Astrocyte (in vitro differentiated cells and primary cell): ENCODE data around the gene SLX4. TPM values are rescaled to one million over a fixed set of nuclear protein-coding genes. Genes with fewer than 3 reads are reported as not detected.

Source experiments
- DNase-seq: peaks from one replicate; pipeline ENCODE4 v3.0.0-alpha.2; 2010; ENCODE audit warnings: low read depth
- FAIRE-seq: peaks from 2 replicates; lab custom pipeline; 2011; peaks lifted over from hg19 to GRCh38; lab: Jason Lieb, UNC
- H2AFZ ChIP-seq: 2 replicates; pipeline ENCODE4 v1.6.0; 2012; ENCODE audit warnings: low read depth, low read length, inconsistent platforms
- H3K27ac ChIP-seq: 2 replicates; pipeline ENCODE4 v1.5.1; 2011; ENCODE audit warnings: low read depth, low read length, inconsistent platforms
- H3K27me3 ChIP-seq: 2 replicates; pipeline ENCODE4 v1.6.0; 2011; ENCODE audit warnings: low read length, inconsistent platforms; ENCODE audit not compliant: insufficient read depth
- H3K36me3 ChIP-seq: 2 replicates; pipeline ENCODE4 v1.5.1; 2011; ENCODE audit warnings: low read length, inconsistent platforms; ENCODE audit not compliant: insufficient read depth
- H3K4me1 ChIP-seq: 2 replicates; pipeline ENCODE4 v1.5.1; 2011; ENCODE audit warnings: low read length, inconsistent platforms; ENCODE audit not compliant: insufficient read depth
- H3K4me2 ChIP-seq: 2 replicates; pipeline ENCODE4 v1.6.0; 2012; ENCODE audit warnings: low read length, inconsistent platforms
- H3K4me3 ChIP-seq: 2 replicates; pipeline ENCODE4 v1.5.1; 2011; ENCODE audit warnings: low read depth, mild to moderate bottlenecking, low read length, inconsistent platforms; ENCODE audit not compliant: insufficient read depth
- H3K79me2 ChIP-seq: 2 replicates; pipeline ENCODE4 v1.6.0; 2012; ENCODE audit warnings: mild to moderate bottlenecking, low read length, inconsistent platforms; ENCODE audit not compliant: insufficient read depth
- H3K9ac ChIP-seq: 2 replicates; pipeline ENCODE4 v1.6.0; 2012; ENCODE audit warnings: mild to moderate bottlenecking, low read length, inconsistent platforms
- H3K9me3 ChIP-seq: 2 replicates; pipeline ENCODE4 v1.5.1; 2012; ENCODE audit warnings: low read depth, mild to moderate bottlenecking, low read length, inconsistent platforms; ENCODE audit not compliant: insufficient read depth
- H4K20me1 ChIP-seq: 2 replicates; pipeline ENCODE4 v1.6.0; 2012; ENCODE audit warnings: low read length, inconsistent platforms; ENCODE audit not compliant: insufficient read depth
- H3K27ac Mint-ChIP-seq: one replicate; pipeline ENCODE4 v1.8.0; 2021; ENCODE audit warnings: mild to moderate bottlenecking, mixed read lengths; ENCODE audit not compliant: unreplicated experiment
- H3K27me3 Mint-ChIP-seq: one replicate; pipeline ENCODE4 v1.8.0; 2021; ENCODE audit warnings: low read depth, mixed read lengths; ENCODE audit not compliant: unreplicated experiment
- H3K36me3 Mint-ChIP-seq: one replicate; pipeline ENCODE4 v1.8.0; 2021; ENCODE audit warnings: low read depth, mixed read lengths; ENCODE audit not compliant: unreplicated experiment
- H3K4me1 Mint-ChIP-seq: one replicate; pipeline ENCODE4 v1.8.0; 2021; ENCODE audit warnings: low read depth, mixed read lengths; ENCODE audit not compliant: unreplicated experiment
- H3K4me3 Mint-ChIP-seq: one replicate; pipeline ENCODE4 v1.8.0; 2021; ENCODE audit warnings: mild to moderate bottlenecking, moderate library complexity, mixed read lengths; ENCODE audit not compliant: unreplicated experiment
- H3K9me3 Mint-ChIP-seq: one replicate; pipeline ENCODE4 v1.8.0; 2021; ENCODE audit warnings: mild to moderate bottlenecking, mixed read lengths; ENCODE audit not compliant: unreplicated experiment
- CTCF ChIP-seq: IDR thresholded peaks from 2 replicates; pipeline ENCODE4 v1.5.1; 2011; ENCODE audit warnings: low read depth, mild to moderate bottlenecking, inconsistent platforms, low read length, moderate library complexity; ENCODE audit not compliant: insufficient read depth
- EZH2 ChIP-seq: IDR thresholded peaks from 2 replicates; pipeline ENCODE4 v1.6.1; 2012; ENCODE audit warnings: mild to moderate bottlenecking, low read length, inconsistent platforms; ENCODE audit not compliant: insufficient read depth
- total RNA-seq: library from RNA; stranded (reverse); gene quantifications from 2 replicates; pipeline ENCODE4 v1.2.1, GENCODE V29; 2021

The SLX4 gene
- total RNA-seq, 1 donor from 2014 or later, result 7.8 TPM

GRCh38 chr16:3538222-3538621 lies 73.2 kb downstream of the SLX4 start:
- Histone ChIP-seq H3K4me3 (no peak overlapping the region), H3K4me1 (peaks cover 6% of the 10 kb centered on the region), H2AFZ (no peak overlapping the region), H4K20me1 (no peaks in the 10 kb centered on the region), H3K36me3 (peaks cover 5% of the 10 kb centered on the region), H3K9ac (no peak overlapping the region), H3K27ac (no peak overlapping the region), H3K4me2 (no peak overlapping the region), H3K9me3 (no peaks in the 10 kb centered on the region), H3K27me3 (no peaks in the 10 kb centered on the region), H3K79me2 (no peaks in the 10 kb centered on the region)
- peaks cover 29% of the 10 kb centered on the region for H3K36me3 Mint-ChIP-seq
- TF ChIP-seq CTCF, result no peak
- TF ChIP-seq EZH2, result no peak
- H3K9me3 Mint-ChIP-seq, result no peaks in the 10 kb centered on the region
- no peak overlapping the region for H3K4me3 Mint-ChIP-seq
- H3K27me3 Mint-ChIP-seq, result no peaks in the 10 kb centered on the region
- no peaks in the 10 kb centered on the region for H3K4me1 Mint-ChIP-seq
- no peak for FAIRE-seq
- DNase-seq, result no peak
- no peak overlapping the region for H3K27ac Mint-ChIP-seq

GRCh38 chr16:3536851-3537250 lies 74.6 kb downstream of the SLX4 start:
- no peak overlapping the region for H3K4me3 Mint-ChIP-seq
- Histone ChIP-seq H3K4me1 (peaks cover 6% of the 10 kb centered on the region), H3K36me3 (peaks cover 10% of the 10 kb centered on the region), H3K9me3 (no peaks in the 10 kb centered on the region), H3K79me2 (no peaks in the 10 kb centered on the region), H3K9ac (peak overlapping the region; percentile 2), H3K4me2 (peak overlapping the region; percentile 4), H3K27ac (no peak overlapping the region), H3K4me3 (no peak overlapping the region), H4K20me1 (no peaks in the 10 kb centered on the region), H3K27me3 (no peaks in the 10 kb centered on the region), H2AFZ (no peak overlapping the region)
- no peaks in the 10 kb centered on the region for H3K4me1 Mint-ChIP-seq
- H3K27ac Mint-ChIP-seq, result no peak overlapping the region
- DNase-seq, result no peak
- peaks cover 35% of the 10 kb centered on the region for H3K36me3 Mint-ChIP-seq
- H3K9me3 Mint-ChIP-seq, result no peaks in the 10 kb centered on the region
- no peak for FAIRE-seq
- TF ChIP-seq EZH2 (no peak), CTCF (no peak)
- no peaks in the 10 kb centered on the region for H3K27me3 Mint-ChIP-seq

GRCh38 chr16:3536271-3536731 lies 75.1 kb downstream of the SLX4 start:
- FAIRE-seq (peak; percentile 55), DNase-seq (peak; percentile 57)
- Histone ChIP-seq H3K4me3 (no peak overlapping the region), H3K9ac (peak overlapping the region; percentile 3), H3K4me1 (peaks cover 6% of the 10 kb centered on the region), H3K36me3 (peaks cover 13% of the 10 kb centered on the region), H3K4me2 (peak overlapping the region; percentile 4), H2AFZ (no peak overlapping the region), H4K20me1 (no peaks in the 10 kb centered on the region), H3K79me2 (no peaks in the 10 kb centered on the region), H3K27ac (peak overlapping the region; percentile 50), H3K27me3 (no peaks in the 10 kb centered on the region), H3K9me3 (no peaks in the 10 kb centered on the region)
- no peaks in the 10 kb centered on the region for H3K9me3 Mint-ChIP-seq
- no peaks in the 10 kb centered on the region for H3K27me3 Mint-ChIP-seq
- H3K27ac Mint-ChIP-seq, result no peak overlapping the region
- TF ChIP-seq CTCF (no peak), EZH2 (no peak)
- H3K36me3 Mint-ChIP-seq, result peaks cover 34% of the 10 kb centered on the region
- H3K4me1 Mint-ChIP-seq, result no peaks in the 10 kb centered on the region
- H3K4me3 Mint-ChIP-seq, result no peak overlapping the region
